Fibroblast of pulmonary artery (primary cell): ENCODE measurements around the gene TSPAN10.
"Not testable (repeated sequence)": the region's sequence is repeated elsewhere in the genome, so short reads cannot be mapped to it uniquely, and the experiment has no call there.

Experiments
- DNase-seq: peaks from one replicate; pipeline ENCODE4 v3.0.0-alpha.2; 2010; ENCODE audit warnings: low read depth
- H3K4me3 ChIP-seq: replicated peaks from 2 replicates; pipeline ENCODE4 v1.5.1; 2011; ENCODE audit warnings: low read depth, mild to moderate bottlenecking, control low read depth, low read length, moderate library complexity
- CTCF ChIP-seq: IDR thresholded peaks from 2 replicates; pipeline ENCODE4 v1.5.1; 2011; ENCODE audit warnings: mild to moderate bottlenecking, control low read depth, low read length, inconsistent platforms; ENCODE audit errors: missing control alignments

Gene TSPAN10

GRCh38 chr17:81667754-81668153 lies 30.8 kb downstream of the TSPAN10 start:
- no peak overlapping the region for H3K4me3 ChIP-seq
- TF ChIP-seq CTCF, result no peak
- DNase-seq, result no peak

DNA sequence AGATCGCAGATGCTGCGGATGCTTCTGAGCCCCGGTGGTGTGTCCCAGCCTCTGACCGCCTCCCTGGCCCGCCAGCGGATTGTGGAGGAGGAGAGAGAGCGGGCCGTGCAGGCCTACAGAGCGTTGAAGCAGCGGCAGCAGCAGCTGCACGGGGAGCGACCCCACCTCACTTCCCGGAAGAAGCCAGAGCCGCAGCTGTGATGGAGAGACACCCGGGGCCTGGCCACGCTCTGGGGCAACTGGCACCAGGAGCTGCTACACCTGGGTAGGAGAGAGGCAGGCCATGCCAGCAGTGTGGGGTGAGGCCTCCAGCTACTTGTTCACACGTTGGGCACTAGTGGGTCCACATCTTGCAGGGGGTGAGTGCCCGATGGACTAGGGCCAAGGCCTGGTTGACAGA lies 35.5 kb downstream of the TSPAN10 start:
- DNase-seq, result no peak
- no peak overlapping the region for H3K4me3 ChIP-seq
- TF ChIP-seq CTCF, result no peak

- H3K4me3 ChIP-seq, result no peak overlapping the region
- no peak for DNase-seq
- TF ChIP-seq CTCF, result no peak
These were observed 36.0 kb downstream of the TSPAN10 start for GRCh38 chr17:81672954-81673353.

DNA sequence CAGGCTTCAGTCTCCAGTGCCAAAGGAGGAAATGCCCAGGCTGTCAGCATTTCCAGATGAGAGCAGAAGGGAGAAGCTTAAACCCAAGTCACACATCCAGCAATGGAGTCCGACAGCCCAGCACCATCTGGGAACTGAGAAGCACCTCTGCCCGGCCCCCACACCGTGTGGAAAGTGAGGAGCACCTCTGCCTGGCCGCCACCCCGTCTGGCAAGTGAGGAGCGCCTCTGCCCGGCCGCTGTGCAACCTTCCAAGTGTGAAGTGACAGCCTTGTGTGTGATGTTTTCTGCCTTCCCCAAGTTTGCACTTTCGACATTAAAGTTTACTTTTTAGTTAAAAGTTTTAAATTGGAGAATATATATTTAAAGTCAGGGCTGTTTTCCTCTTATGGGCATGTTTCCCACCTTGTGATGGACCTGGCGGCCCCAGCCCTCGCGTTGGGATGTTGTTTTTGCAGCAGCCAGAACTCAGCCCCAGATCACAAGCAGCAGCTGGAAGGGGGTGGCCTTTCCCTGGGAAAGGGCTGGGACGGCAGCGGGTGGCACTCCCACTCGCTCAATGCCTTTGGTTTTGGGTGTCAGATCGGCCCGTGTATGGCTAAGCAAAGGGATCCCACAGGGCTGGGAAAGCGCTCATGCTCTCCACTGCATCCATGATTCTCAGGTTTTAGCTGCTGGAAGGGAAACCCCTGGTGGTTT lies 36.7 kb downstream of the TSPAN10 start:
- H3K4me3 ChIP-seq, result no peak overlapping the region
- TF ChIP-seq CTCF, result no peak

GRCh38 chr17:81675515-81676221 lies 38.7 kb downstream of the TSPAN10 start:
- DNase-seq, result peak; percentile 48
- peak; percentile 44 for TF ChIP-seq CTCF
- not testable (repeated sequence) for H3K4me3 ChIP-seq

More for the DNA sequence above, 36.7 kb downstream of the TSPAN10 start:
- no peak for DNase-seq

DNA sequence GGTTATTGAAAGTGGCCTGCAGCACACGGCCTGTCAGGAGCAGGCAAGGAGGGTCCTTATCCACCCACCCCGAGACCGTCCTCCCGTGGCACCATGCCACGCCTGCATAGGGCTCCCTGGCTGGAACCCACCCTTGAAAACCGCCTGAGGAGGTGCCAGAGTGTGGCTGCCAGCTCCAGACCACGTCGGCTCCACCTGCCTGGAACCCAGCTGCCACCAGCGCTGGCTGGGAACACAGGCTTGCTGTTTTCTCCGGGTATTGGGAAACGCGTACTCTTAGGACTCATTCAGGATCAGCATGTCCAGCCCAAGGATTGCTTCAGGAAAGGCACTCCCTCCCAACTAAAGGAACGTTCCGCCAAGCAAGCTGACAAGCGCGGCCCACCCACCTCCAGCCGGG lies 39.9 kb downstream of the TSPAN10 start:
- TF ChIP-seq CTCF, result no peak
- H3K4me3 ChIP-seq, result no peak overlapping the region
- DNase-seq, result no peak

GRCh38 chr17:81680150-81680549 lies 43.2 kb downstream of the TSPAN10 start:
- DNase-seq, result no peak

More at GRCh38 chr17:81680150-81680549, 43.2 kb downstream of the TSPAN10 start:
- TF ChIP-seq CTCF, result no peak
- no peak overlapping the region for H3K4me3 ChIP-seq
